MCF 10A (cell line): ENCODE measurements around the gene ZHX3. TPM values are rescaled to one million over a fixed set of nuclear protein-coding genes. Genes with fewer than 3 reads are reported as not detected.

Source experiments
- BruUV-seq: library from RNA; stranded (reverse); fragments of 400-500 nt; replicated peaks from 2 replicates; lab custom pipeline; 2021; lab: Mats Ljungman, UMichigan
- CTCF ChIA-PET: fragments of 300-600 bp; sonication (Branson Sonifier 250); formaldehyde crosslinking; extraction: SDS; loops from one replicate; lab custom pipeline; 2021; ENCODE audit warnings: antibody characterized with exemption, inconsistent platforms; lab: Yijun Ruan, JAX
- POLR2A ChIA-PET: fragments of 300-600, 350-650 bp; sonication (Branson Sonifier 250); formaldehyde crosslinking; extraction: SDS; loops from one replicate; lab custom pipeline; 2020; ENCODE audit warnings: antibody characterized with exemption, inconsistent platforms; lab: Yijun Ruan, JAX
- DNase-seq: peaks from one replicate; pipeline ENCODE4 v3.0.0-alpha.2; 2018; ENCODE audit not compliant: unreplicated experiment
- H3K27ac Mint-ChIP-seq: one replicate; pipeline ENCODE4 v1.8.0; 2022; ENCODE audit warnings: mild to moderate bottlenecking, low read depth, mixed read lengths; ENCODE audit not compliant: unreplicated experiment
- H3K27me3 Mint-ChIP-seq: one replicate; pipeline ENCODE4 v1.8.0; 2022; ENCODE audit warnings: mixed read lengths; ENCODE audit not compliant: insufficient read depth, unreplicated experiment
- H3K36me3 Mint-ChIP-seq: one replicate; pipeline ENCODE4 v1.8.0; 2022; ENCODE audit warnings: mild to moderate bottlenecking, moderate library complexity, mixed read lengths; ENCODE audit not compliant: insufficient read depth, unreplicated experiment
- H3K4me1 Mint-ChIP-seq: one replicate; pipeline ENCODE4 v1.8.0; 2022; ENCODE audit warnings: mixed read lengths; ENCODE audit not compliant: insufficient read depth, unreplicated experiment
- H3K4me3 Mint-ChIP-seq: one replicate; pipeline ENCODE4 v1.8.0; 2022; ENCODE audit warnings: mild to moderate bottlenecking, moderate library complexity, mixed read lengths; ENCODE audit not compliant: unreplicated experiment
- H3K9me3 Mint-ChIP-seq: one replicate; pipeline ENCODE4 v1.8.0; 2022; ENCODE audit warnings: mixed read lengths; ENCODE audit not compliant: unreplicated experiment
- CTCF ChIP-seq: fragments of 200-600 bp; IDR thresholded peaks from one replicate; pipeline ENCODE4 v1.8.0; 2022; ENCODE audit warnings: antibody characterized with exemption, mild to moderate bottlenecking; ENCODE audit not compliant: unreplicated experiment
- intact Hi-C: fragments of 100-400 bp; cut with micrococcal nuclease; formaldehyde crosslinking; loops from 2 replicates; pipeline ENCODE4 v1.14.1; 2022
- total RNA-seq: library from RNA; stranded (reverse); gene quantifications from 2 replicates; pipeline ENCODE4 v1.2.3, GENCODE V29; 2022

The ZHX3 gene
- total RNA-seq, 1 experiment from 2014 or later = 34.1 TPM

GRCh38 chr20:41196653-41197225, 120.8 kb downstream of the ZHX3 start:
- H3K9me3 Mint-ChIP-seq = peaks cover 18% of the 10 kb centered on the region
- no peaks in the 10 kb centered on the region for H3K4me1 Mint-ChIP-seq
- no peak for DNase-seq
- no TSS peak for BruUV-seq
- intact Hi-C loops = no loop called here
- TF ChIP-seq CTCF = no peak
- POLR2A ChIA-PET = no interaction called here
- CTCF ChIA-PET = interaction anchor here (0.6 to 1.2 kb wide), 6 partner anchors 24 to 759 kb away, joined by 3 to 4 read pairs (median 4); no protein-coding TSS in a partner anchor
- H3K27ac Mint-ChIP-seq = no peak overlapping the region
- H3K27me3 Mint-ChIP-seq = no peaks in the 10 kb centered on the region
- no peak overlapping the region for H3K4me3 Mint-ChIP-seq
- peaks cover 32% of the 10 kb centered on the region for H3K36me3 Mint-ChIP-seq

- ChIA-PET POLR2A (interaction anchor here (0.6 kb wide), 2 partner anchors 10 to 20 kb away, joined by 3 read pairs; no protein-coding TSS in a partner anchor), CTCF (interaction anchor here (0.7 to 1.1 kb wide), 3 partner anchors 9 to 225 kb away, joined by 3 read pairs; no protein-coding TSS in a partner anchor)
- intact Hi-C loops = no loop called here
- Mint-ChIP-seq H3K9me3 (peaks cover 36% of the 10 kb centered on the region), H3K4me1 (no peaks in the 10 kb centered on the region), H3K4me3 (no peak overlapping the region), H3K27ac (no peak overlapping the region), H3K27me3 (no peaks in the 10 kb centered on the region), H3K36me3 (peaks cover 12% of the 10 kb centered on the region)
- TF ChIP-seq CTCF = no peak
- DNase-seq = no peak
- BruUV-seq = no TSS peak
Measured at GRCh38 chr20:41192575-41192974, 125.0 kb downstream of the ZHX3 start.

GRCh38 chr20:41191562-41192500, 125.7 kb downstream of the ZHX3 start:
- POLR2A ChIA-PET = interaction anchor here (0.6 to 1.2 kb wide), 3 partner anchors 10 to 20 kb away, joined by 3 read pairs; no protein-coding TSS in a partner anchor
- H3K27me3 Mint-ChIP-seq = no peaks in the 10 kb centered on the region
- intact Hi-C loops = no loop called here
- DNase-seq = no peak
- H3K9me3 Mint-ChIP-seq = peaks cover 37% of the 10 kb centered on the region
- no peak overlapping the region for H3K4me3 Mint-ChIP-seq
- CTCF ChIA-PET = interaction anchor here (1.0 to 7.2 kb wide), 3 partner anchors 9 to 19 kb away, joined by 3 to 28 read pairs (median 3); no protein-coding TSS in a partner anchor
- no TSS peak for BruUV-seq
- H3K4me1 Mint-ChIP-seq = no peaks in the 10 kb centered on the region
- H3K36me3 Mint-ChIP-seq = peaks cover 12% of the 10 kb centered on the region
- H3K27ac Mint-ChIP-seq = no peak overlapping the region
- TF ChIP-seq CTCF = no peak

GRCh38 chr20:41187668-41188067, 129.9 kb downstream of the ZHX3 start:
- Mint-ChIP-seq H3K27ac (no peak overlapping the region), H3K36me3 (no peaks in the 10 kb centered on the region), H3K4me3 (no peak overlapping the region), H3K27me3 (no peaks in the 10 kb centered on the region), H3K4me1 (peaks cover 1% of the 10 kb centered on the region), H3K9me3 (peaks cover 31% of the 10 kb centered on the region)
- BruUV-seq = no TSS peak
- DNase-seq = no peak
- intact Hi-C loops = no loop called here
- no peak for TF ChIP-seq CTCF
- ChIA-PET CTCF (interaction anchor here (0.6 to 7.2 kb wide), 3 partner anchors 14 to 1825 kb away, joined by 5 to 28 read pairs (median 5); partner anchors contain the start of gene LPIN3), POLR2A (interaction anchor here (0.7 to 1.1 kb wide), 3 partner anchors 11 to 69 kb away, joined by 3 read pairs; no protein-coding TSS in a partner anchor)
